Breast epithelium (tissue), 4 donors: ENCODE measurements around the gene SPON1. TPM values are rescaled to one million over a fixed set of nuclear protein-coding genes. Genes with fewer than 3 reads are reported as not detected.

Experiments
- DNase-seq, 2 donors: peaks; one replicate each; pipeline ENCODE4 v3.0.0-alpha.2; 2019; ENCODE audit warnings: low spot score in 2 of 2
- H3K27ac ChIP-seq, 2 donors: fragments of 200-600 bp; sonication (generic) in 1 of 2; one replicate each; pipeline ENCODE4 v1.5.1; 2016 to 2019; ENCODE audit warnings: mild to moderate bottlenecking in 1 of 2
- H3K27me3 ChIP-seq, 2 donors: fragments of 200-600 bp; sonication (generic) in 1 of 2; one replicate each; pipeline versions ENCODE4 v1.5.1 to v1.6.0; 2017 to 2019; ENCODE audit warnings: control low read depth in 1 of 2, mild to moderate bottlenecking in 1 of 2
- H3K36me3 ChIP-seq: fragments of 200-600 bp; one replicate; pipeline ENCODE4 v1.5.1; 2019
- H3K4me1 ChIP-seq, 2 donors: fragments of 200-600 bp; sonication (generic); one replicate each; pipeline ENCODE4 v1.5.1; 2016 to 2019; ENCODE audit warnings: control low read depth in 1 of 2
- H3K4me3 ChIP-seq, 3 donors: fragments of 200-600 bp; sonication (generic); 1 replicate in 2 of 3; 2 replicates in 1 of 3; pipeline ENCODE4 v1.5.1; 2016 to 2019; ENCODE audit warnings: mild to moderate bottlenecking in 3 of 3, moderate library complexity in 2 of 3
- H3K9me3 ChIP-seq, 2 donors: fragments of 200-600 bp; sonication (generic) in 1 of 2; one replicate each; pipeline ENCODE4 v1.5.1; 2016 to 2019; ENCODE audit warnings: control low read depth in 1 of 2
- CTCF ChIP-seq, 3 donors: fragments of 450-650 bp; IDR thresholded peaks; one replicate each; pipeline ENCODE4 v1.5.1; 2016 to 2017; ENCODE audit warnings: antibody characterized with exemption in 3 of 3, mild to moderate bottlenecking in 3 of 3, moderate library complexity in 3 of 3
- POLR2A ChIP-seq: fragments of 450-650 bp; IDR thresholded peaks from one replicate; pipeline ENCODE4 v1.6.1; 2016; ENCODE audit warnings: antibody characterized with exemption, mild to moderate bottlenecking, moderate library complexity
- POLR2AphosphoS5 ChIP-seq, 3 donors: sonication (generic); formaldehyde crosslinking; IDR thresholded peaks; one replicate each; pipeline ENCODE4 v1.6.1; 2017; ENCODE audit warnings: antibody characterized with exemption in 3 of 3
- intact Hi-C: fragments of 100-400 bp; cut with DNase I; formaldehyde crosslinking; loops from one replicate; pipeline ENCODE4 v1.15.1; 2023; ENCODE audit warnings: low total_unique reads
- total RNA-seq, 3 donors: library from RNA; depleted of rRNA; stranded (reverse); fragments of >200 nt; gene quantifications; one replicate each; pipeline ENCODE4 v1.1.0, GENCODE V29; 2016

The SPON1 gene
- total RNA-seq, 3 donors from 2014 or later: 30.1 to 133 (median 34.7) TPM

GRCh38 chr11:14059491-14059890 is 97.0 kb downstream of the SPON1 start:
- H3K9me3 ChIP-seq: no peaks in the 10 kb centered on the region
- no peak for TF ChIP-seq POLR2A
- TF ChIP-seq CTCF (IDR thresholded peaks at IDR 0.05): no peak
- no peak for TF ChIP-seq POLR2AphosphoS5 (IDR thresholded peaks at IDR 0.05)
- H3K27ac ChIP-seq: no peak overlapping the region
- no peak overlapping the region for H3K4me3 ChIP-seq
- intact Hi-C loops: no loop called here
- H3K27me3 ChIP-seq: no peaks in the 10 kb centered on the region
- no peaks in the 10 kb centered on the region for H3K4me1 ChIP-seq
- H3K36me3 ChIP-seq: no peaks in the 10 kb centered on the region
- DNase-seq: peak in 1 of 2 donors; percentile 38

- Histone ChIP-seq H3K4me3 (no peak overlapping the region), H3K27ac (no peak overlapping the region), H3K27me3 (no peaks in the 10 kb centered on the region), H3K36me3 (no peaks in the 10 kb centered on the region), H3K4me1 (no peaks in the 10 kb centered on the region), H3K9me3 (no peaks in the 10 kb centered on the region)
- no peak for DNase-seq
- intact Hi-C loops: no loop called here
- TF ChIP-seq POLR2A (no peak), CTCF (IDR thresholded peaks at IDR 0.05) (no peak), POLR2AphosphoS5 (IDR thresholded peaks at IDR 0.05) (no peak)
Measured at GRCh38 chr11:14061721-14062120, 99.2 kb downstream of the SPON1 start.

- Histone ChIP-seq H3K36me3 (no peaks in the 10 kb centered on the region), H3K27me3 (no peaks in the 10 kb centered on the region), H3K9me3 (no peaks in the 10 kb centered on the region), H3K27ac (no peak overlapping the region), H3K4me1 (no peaks in the 10 kb centered on the region), H3K4me3 (peak overlapping the region in 1 of 3 donors; percentile 43)
- TF ChIP-seq CTCF (IDR thresholded peaks at IDR 0.05): no peak
- TF ChIP-seq POLR2A: no peak
- no peak for TF ChIP-seq POLR2AphosphoS5 (IDR thresholded peaks at IDR 0.05)
- intact Hi-C loops: no loop called here
- no peak for DNase-seq
Measured at GRCh38 chr11:14065141-14065540, 102.6 kb downstream of the SPON1 start.

- DNase-seq: no peak
- Histone ChIP-seq H3K36me3 (no peaks in the 10 kb centered on the region), H3K27me3 (no peaks in the 10 kb centered on the region), H3K9me3 (no peaks in the 10 kb centered on the region), H3K27ac (no peak overlapping the region), H3K4me1 (no peaks in the 10 kb centered on the region), H3K4me3 (no peak overlapping the region)
- intact Hi-C loops: no loop called here
- TF ChIP-seq POLR2AphosphoS5 (IDR thresholded peaks at IDR 0.05) (no peak), POLR2A (no peak), CTCF (IDR thresholded peaks at IDR 0.05) (no peak)
Measured at GRCh38 chr11:14065681-14066080, 103.2 kb downstream of the SPON1 start.

- intact Hi-C loops: loop anchor here (1.0 kb wide), 1 partner anchor 7 kb away; no protein-coding TSS in a partner anchor
- H3K36me3 ChIP-seq: no peaks in the 10 kb centered on the region
- no peak overlapping the region for H3K27ac ChIP-seq
- DNase-seq: no peak
- no peaks in the 10 kb centered on the region for H3K27me3 ChIP-seq
- TF ChIP-seq CTCF (IDR thresholded peaks at IDR 0.05) (no peak), POLR2A (no peak), POLR2AphosphoS5 (IDR thresholded peaks at IDR 0.05) (no peak)
- H3K4me3 ChIP-seq: no peak overlapping the region
- no peaks in the 10 kb centered on the region for H3K9me3 ChIP-seq
- no peaks in the 10 kb centered on the region for H3K4me1 ChIP-seq
Measured at GRCh38 chr11:14067686-14068085, 105.2 kb downstream of the SPON1 start.
